ENCODE measurements around the gene NHLH2.

DNA sequence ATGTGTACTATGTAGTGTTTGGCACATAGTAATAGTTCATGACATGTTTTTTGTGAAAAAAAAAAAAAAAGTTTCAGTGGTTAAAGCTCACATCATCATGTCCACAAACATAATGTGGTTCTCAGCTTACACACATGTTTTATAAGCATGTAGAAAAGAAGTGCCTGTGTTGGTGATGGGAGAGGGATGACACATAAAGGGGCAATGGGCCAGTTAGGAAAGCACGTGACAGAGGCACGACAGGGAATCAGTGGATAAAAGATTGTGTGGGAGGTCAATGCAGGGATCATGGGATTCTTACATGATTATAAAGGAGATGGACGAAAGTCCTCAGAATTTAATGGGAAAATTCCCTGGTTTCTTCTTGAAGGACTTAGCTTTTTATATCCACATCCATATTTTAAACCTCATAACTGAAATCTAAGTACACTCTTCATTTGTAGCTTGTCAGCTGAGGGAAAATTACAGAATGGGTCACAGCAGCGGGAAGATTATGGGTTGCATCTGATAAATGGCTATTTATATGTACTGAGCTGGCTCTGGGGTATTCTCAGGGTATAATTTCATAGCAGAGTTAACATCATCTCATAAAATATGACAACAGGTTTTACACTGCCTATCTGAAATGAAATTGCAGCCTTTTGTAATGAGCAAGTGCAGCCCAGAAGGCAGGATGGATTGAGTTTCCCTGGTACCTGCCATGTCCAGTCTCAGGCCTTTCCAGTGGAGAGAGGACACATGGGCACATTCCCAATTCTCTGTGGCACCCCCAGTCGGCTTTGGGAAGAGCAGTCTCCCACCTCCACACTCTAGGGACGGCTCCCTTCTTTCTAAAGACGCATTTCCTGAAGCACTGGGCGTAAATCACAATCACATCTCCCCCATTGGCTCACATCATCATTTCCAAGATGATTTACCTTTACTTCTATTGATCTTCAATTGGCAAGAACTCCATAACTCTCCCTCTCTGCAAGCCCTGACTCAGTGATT, 42.3 kb upstream of the NHLH2 start:
- TF ChIP-seq SP1 (IDR thresholded peaks at IDR 0.05) (no peak), SUZ12 (IDR thresholded peaks at IDR 0.05) (no peak), HDGF (IDR thresholded peaks at IDR 0.05; ENCODE audit: borderline replicate concordance) (no peak), LEF1 (IDR thresholded peaks at IDR 0.05; ENCODE audit: borderline replicate concordance) (no peak), FOXM1 (IDR thresholded peaks at IDR 0.05; ENCODE audit: borderline replicate concordance) (no peak), ARNT (IDR thresholded peaks at IDR 0.05) (no peak), BHLHE40 (IDR thresholded peaks at IDR 0.05; ENCODE audit: borderline replicate concordance) (no peak), NFRKB (IDR thresholded peaks at IDR 0.05) (no peak), ELF4 (IDR thresholded peaks at IDR 0.05) (no peak), TARDBP (IDR thresholded peaks at IDR 0.05) (no peak), FOXK2 (IDR thresholded peaks at IDR 0.05) (no peak), L3MBTL2 (conservative IDR thresholded peaks at IDR 0.05) (no peak)
- TF ChIP-seq, protein P1, sequence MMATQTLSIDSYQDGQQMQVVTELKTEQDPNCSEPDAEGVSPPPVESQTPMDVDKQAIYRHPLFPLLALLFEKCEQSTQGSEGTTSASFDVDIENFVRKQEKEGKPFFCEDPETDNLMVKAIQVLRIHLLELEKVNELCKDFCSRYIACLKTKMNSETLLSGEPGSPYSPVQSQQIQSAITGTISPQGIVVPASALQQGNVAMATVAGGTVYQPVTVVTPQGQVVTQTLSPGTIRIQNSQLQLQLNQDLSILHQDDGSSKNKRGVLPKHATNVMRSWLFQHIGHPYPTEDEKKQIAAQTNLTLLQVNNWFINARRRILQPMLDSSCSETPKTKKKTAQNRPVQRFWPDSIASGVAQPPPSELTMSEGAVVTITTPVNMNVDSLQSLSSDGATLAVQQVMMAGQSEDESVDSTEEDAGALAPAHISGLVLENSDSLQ (IDR thresholded peaks at IDR 0.05) = no peak
